Left renal pelvis (tissue), 4 donors: ENCODE measurements around the gene RFT1. TPM values are rescaled to one million over a fixed set of nuclear protein-coding genes. Genes with fewer than 3 reads are reported as not detected.
"Not testable (repeated sequence)": the region's sequence is repeated elsewhere in the genome, so short reads cannot be mapped to it uniquely, and the experiment has no call there.

Source experiments
- DNase-seq, 4 donors: peaks; one replicate each; pipeline ENCODE4 v3.0.0-alpha.2; 2013; ENCODE audit warnings: low read depth in 4 of 4, low spot score in 3 of 4
- polyA plus RNA-seq, 4 donors: library from polyadenylated mRNA; unstranded; fragments of 120-200 nt; gene quantifications; one replicate each; pipeline ENCODE4 v1.2.1, GENCODE V29; 2013; ENCODE audit not compliant: insufficient read length in 4 of 4

Gene RFT1
- polyA plus RNA-seq, 4 donors: 19.3 to 30.3 (median 25.6) TPM

GRCh38 chr3:53163444-53164387, 33.5 kb upstream of the RFT1 start:
- no peak for DNase-seq

- DNase-seq: no peak
Measured at GRCh38 chr3:53162672-53163443, 32.6 kb upstream of the RFT1 start.

GRCh38 chr3:53161820-53162671, 31.8 kb upstream of the RFT1 start:
- no peak for DNase-seq

GRCh38 chr3:53161450-53161819, 31.2 kb upstream of the RFT1 start:
- no peak for DNase-seq

- no peak for DNase-seq
Measured at GRCh38 chr3:53160660-53161449, 30.6 kb upstream of the RFT1 start, which contains the start of gene PRKCD. TSS of gene PRKCD (plus strand) at chr3:53161209. CDS start at chr3:53178423, 17,214 bp downstream.

GRCh38 chr3:53160061-53160659, 29.9 kb upstream of the RFT1 start:
- DNase-seq: no peak

GRCh38 chr3:53159156-53160060, 29.2 kb upstream of the RFT1 start:
- DNase-seq: no peak

- DNase-seq: no peak
Measured at GRCh38 chr3:53158765-53159155, 28.5 kb upstream of the RFT1 start.

- no peak for DNase-seq
Measured at GRCh38 chr3:53157974-53158580, 27.8 kb upstream of the RFT1 start.

- DNase-seq: no peak
Measured at GRCh38 chr3:53156368-53156834, 26.2 kb upstream of the RFT1 start.

- DNase-seq: no peak
Measured at GRCh38 chr3:53155760-53156159, 25.5 kb upstream of the RFT1 start.

GRCh38 chr3:53154881-53155285, 24.6 kb upstream of the RFT1 start:
- DNase-seq: no peak

GRCh38 chr3:53153980-53154379, 23.7 kb upstream of the RFT1 start:
- no peak for DNase-seq

- DNase-seq: no peak
Measured at GRCh38 chr3:53153264-53153823, 23.1 kb upstream of the RFT1 start.

- no peak for DNase-seq
Measured at GRCh38 chr3:53151870-53152660, 21.8 kb upstream of the RFT1 start.

- DNase-seq: no peak
Measured at GRCh38 chr3:53151465-53151864, 21.2 kb upstream of the RFT1 start.

GRCh38 chr3:53151086-53151438, 20.8 kb upstream of the RFT1 start:
- not testable (repeated sequence) for DNase-seq
